NCI-H748 treated with DMSO at 0.1 percent for 48 hours (cell line): Measurements from ENCODE around the gene DMXL1.

Source experiments
- DNase-seq: peaks from one replicate; lab custom pipeline; 2025; lab: John Stamatoyannopoulos, UW

DMXL1 gene

DNA sequence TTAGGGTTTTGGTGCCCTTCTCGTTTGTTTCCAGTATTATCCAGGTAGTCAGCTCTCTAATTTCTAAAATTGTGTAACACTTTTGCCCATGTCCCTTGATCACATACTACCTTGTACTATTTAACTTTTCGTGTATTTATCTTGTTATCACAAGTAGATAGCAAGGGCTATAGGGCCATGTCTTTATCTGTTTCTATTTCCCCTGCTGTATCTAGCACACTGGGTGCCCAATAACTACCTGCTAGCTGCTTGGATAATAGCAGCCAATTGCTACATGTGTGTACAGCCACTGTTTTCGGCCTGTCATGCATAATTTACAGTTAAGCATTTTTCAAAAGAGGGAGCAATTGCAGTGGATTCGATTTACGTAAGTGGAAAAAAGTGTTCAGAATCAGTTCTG, 220.2 kb downstream of the DMXL1 start:
- DNase-seq, result no peak

DNA sequence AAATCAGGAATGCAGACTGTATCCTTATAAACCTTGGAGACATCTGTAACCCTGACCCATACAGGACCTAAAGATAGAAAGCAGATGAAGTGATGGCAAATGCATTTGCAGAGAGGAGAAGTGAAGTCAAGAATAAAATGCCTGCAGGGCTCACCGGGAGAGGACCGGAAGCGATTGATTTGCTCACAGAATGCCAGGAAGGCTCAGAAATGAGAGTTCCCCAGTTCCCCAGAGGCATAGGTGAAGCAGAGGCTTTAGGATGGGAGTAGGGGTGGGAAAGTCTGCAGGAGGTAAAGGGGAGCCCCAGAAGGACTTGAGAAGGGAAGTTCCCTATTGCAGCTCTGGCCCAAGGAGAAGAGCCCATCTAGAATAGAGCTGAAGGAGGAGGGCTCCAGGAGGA, 221.0 kb downstream of the DMXL1 start:
- no peak for DNase-seq

DNA sequence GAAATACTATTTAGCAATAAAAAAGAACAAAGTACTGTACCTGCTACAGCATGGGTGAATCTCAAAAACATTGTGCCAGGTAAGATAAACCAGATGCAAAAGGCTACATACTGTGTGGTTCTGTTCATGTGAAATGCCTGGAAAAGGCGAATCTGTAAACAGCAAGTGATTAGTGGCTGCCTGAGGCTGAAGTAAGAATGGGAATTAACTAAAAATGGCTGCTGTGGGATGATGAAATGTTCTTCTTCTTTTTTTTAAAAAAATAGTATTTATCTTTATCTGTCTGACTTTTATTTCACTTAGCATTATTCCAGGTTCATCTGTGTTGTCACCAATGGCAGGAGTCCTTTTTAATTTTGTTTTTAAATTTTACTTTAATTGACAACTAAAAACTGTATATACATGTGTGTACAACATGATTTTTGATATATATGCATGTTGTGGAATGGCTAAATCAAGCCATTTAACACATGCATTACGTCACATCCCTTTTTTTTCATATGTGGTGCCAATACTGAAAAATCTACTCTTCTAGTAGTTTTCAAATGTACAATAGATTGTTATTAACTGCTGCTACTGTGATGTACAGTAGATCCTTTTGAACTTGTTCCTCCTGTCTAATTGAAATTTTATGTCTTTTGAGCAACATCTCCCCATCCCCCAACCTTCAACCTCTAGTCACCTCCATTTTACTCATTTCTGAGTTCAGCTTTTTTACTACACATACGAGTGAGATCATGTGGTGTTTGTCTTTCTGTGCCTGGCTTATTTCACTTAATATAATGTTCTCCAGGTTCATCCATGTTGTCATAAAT, 222.0 kb downstream of the DMXL1 start:
- no peak for DNase-seq

DNA sequence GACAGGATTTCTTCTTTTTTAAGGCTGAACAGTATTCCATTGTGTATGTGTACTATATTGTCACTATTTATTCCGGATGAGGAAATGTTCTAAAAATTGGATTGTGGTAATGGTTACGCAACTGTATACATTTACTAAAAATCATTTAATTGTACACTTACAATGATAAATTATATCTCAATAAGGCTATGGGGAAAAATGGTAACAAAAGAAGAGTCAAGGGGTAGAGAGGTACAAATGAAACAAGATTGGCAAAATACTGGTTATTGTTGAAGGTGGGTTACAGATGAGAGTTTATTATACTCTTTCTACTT, 222.6 kb downstream of the DMXL1 start:
- DNase-seq, result no peak
